ENCODE results near the gene RASEF. TPM values are rescaled to one million over a fixed set of nuclear protein-coding genes. Genes with fewer than 3 reads are reported as not detected.

Gene RASEF
- polyA plus RNA-seq, 3 donors = 0.11 to 11.5 (median 1.3) TPM

GRCh38 chr9:82993856-82994605 lies 68.9 kb downstream of the RASEF start:
- H3K27ac ChIP-seq (ENCODE audit: low read depth, low read length) = no peak overlapping the region
- WGBS, 3 donors = 79 to 89% (median 81%) methylated on average over 8 of the region's 8 CpGs

DNA sequence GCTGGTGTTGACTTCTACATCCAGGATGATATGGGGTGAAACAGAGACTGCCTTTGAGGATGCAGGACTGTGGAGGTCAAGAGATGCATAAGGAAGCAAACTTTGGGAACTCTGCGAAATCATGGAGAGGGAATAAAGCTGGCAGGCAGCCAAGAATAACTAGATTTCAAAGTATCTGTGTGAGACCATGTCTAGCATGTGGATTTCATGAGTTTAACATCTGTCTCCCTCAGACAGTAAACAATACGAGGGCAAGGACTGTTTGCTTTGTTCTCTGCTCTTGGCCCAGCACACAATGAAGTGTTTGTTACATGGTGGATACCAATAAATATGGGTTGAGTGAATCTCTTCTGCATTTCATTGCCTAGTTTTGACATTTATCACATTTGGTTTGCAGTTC lies 71.3 kb downstream of the RASEF start:
- no peak overlapping the region for H3K27ac ChIP-seq (ENCODE audit: low read depth, low read length)
- 50 to 64% (median 57%) methylated on average over 2 of the region's 2 CpGs for WGBS, 3 donors

DNA sequence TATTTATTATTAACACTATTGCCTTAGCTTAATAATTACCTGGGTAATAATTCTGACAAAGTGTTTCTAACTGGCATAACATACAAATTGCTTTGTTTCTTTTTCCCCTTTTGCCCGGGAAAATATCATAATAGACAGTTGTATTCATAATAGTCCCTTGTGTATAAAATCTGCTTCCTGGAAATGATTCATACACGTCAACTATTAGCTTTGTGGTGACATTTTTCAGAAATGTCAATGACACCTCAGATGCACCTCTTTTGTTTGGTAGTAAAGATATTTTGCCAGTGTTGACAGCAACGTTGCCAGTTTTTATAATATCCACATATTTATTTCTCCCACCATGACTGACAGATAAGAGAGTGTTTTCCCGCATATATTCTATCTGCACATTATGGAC lies 73.0 kb downstream of the RASEF start:
- no peak overlapping the region for H3K27ac ChIP-seq (ENCODE audit: low read depth, low read length)
- 54 to 69% (median 60%) methylated on average over 4 of the region's 4 CpGs for WGBS, 3 donors

- H3K27ac ChIP-seq (ENCODE audit: low read depth, low read length) = no peak overlapping the region
- WGBS, 3 donors = 87 to 90% (median 89%) methylated on average over 9 of the region's 9 CpGs
Measured at GRCh38 chr9:82988488-82988887, 74.5 kb downstream of the RASEF start.

- H3K27ac ChIP-seq (ENCODE audit: low read depth, low read length) = no peak overlapping the region
- WGBS, 3 donors = 68 to 74% (median 73%) methylated on average over 5 of the region's 5 CpGs
Measured at GRCh38 chr9:82987370-82988189, 75.4 kb downstream of the RASEF start.

DNA sequence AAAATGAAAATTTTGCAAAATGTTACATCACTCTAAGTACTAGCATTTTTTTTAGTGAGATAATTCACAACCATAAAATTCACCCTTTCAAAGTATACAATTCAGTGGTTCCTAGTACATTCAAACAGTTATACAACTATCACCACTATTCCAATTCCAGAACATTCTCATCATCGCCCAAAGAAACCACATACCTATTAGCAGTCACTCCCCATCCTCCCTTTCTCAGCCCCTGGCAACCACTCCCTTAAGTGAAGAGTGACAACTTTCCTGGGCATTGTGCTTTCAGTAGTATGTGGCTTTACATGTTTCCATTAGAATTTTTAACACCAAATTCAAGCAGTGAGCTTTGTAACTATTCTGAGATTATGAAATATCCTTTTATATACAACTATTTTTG lies 81.4 kb downstream of the RASEF start:
- WGBS, 3 donors = 93 to 100% (median 97%) methylated on average over 1 of the region's 1 CpG

DNA sequence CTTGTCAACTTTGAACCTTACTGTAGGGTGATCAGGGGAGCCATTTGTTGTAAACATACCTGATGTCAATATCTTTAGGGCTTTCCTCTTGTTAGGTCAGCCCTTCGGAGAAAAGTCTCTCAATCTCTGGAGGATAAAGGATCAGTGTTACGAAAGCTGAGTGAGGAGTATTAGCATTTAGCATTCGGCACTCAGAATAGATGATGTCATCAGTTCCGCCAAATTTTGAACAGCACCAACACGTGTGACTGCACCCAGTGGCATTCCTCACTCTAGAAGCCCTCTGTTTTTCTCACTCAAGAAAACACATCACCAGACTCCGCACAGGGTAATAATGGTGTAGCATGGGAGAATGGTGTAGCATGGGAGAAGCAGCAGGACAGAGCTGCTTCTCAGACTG lies 87.8 kb downstream of the RASEF start:
- H3K27ac ChIP-seq (ENCODE audit: low read depth, low read length) = no peak overlapping the region
- 84 to 87% (median 87%) methylated on average over 6 of the region's 6 CpGs for WGBS, 3 donors

More for the DNA sequence above, 81.4 kb downstream of the RASEF start:
- no peak overlapping the region for H3K27ac ChIP-seq (ENCODE audit: low read depth, low read length)

- WGBS, 3 donors = 80 to 88% (median 87%) methylated on average over 3 of the region's 3 CpGs
- H3K27ac ChIP-seq (ENCODE audit: low read depth, low read length) = no peak overlapping the region
Measured at GRCh38 chr9:82972446-82972845, 90.5 kb downstream of the RASEF start.

DNA sequence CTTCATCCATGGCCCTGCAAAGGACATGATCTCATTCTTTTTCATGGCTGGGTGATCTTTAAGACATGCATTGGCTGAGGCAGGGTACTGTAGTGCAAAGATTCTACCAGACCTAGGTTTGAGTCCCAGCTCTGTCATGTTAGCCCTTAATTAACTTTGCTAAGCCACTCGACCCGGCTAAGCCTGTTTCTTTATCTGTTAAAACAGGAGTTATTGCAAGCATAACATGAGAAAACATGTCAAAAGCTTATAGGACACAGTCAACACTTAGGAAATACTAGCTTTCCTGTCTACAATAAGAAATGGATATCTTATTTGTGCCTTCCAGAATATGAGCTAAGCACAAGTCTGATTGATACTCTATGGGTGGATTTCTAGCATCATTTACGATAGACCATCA lies 92.6 kb downstream of the RASEF start:
- no peak overlapping the region for H3K27ac ChIP-seq (ENCODE audit: low read depth, low read length)
- 66 to 93% (median 89%) methylated on average over 3 of the region's 3 CpGs for WGBS, 3 donors

DNA sequence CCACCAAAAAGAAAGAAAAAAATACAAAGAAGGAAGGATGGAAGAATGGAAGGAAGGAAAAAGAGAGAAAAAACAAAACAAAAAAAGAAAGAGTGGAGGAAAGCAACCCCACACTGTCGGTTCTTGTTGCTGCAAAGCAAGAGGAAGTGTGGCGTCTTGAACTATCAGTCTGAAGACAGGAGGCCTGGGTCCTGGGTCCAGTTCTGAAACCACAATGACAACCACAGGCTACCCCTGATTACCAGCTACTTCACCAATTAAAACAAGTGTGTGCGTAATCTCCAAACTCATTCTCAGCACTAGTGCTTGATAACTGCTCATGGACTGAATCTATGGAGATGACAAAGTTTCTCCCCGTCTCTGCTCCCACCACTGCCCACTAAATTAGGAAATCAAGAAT lies 93.7 kb downstream of the RASEF start:
- 68 to 89% (median 75%) methylated on average over 4 of the region's 4 CpGs for WGBS, 3 donors
- H3K27ac ChIP-seq (ENCODE audit: low read depth, low read length) = no peak overlapping the region

DNA sequence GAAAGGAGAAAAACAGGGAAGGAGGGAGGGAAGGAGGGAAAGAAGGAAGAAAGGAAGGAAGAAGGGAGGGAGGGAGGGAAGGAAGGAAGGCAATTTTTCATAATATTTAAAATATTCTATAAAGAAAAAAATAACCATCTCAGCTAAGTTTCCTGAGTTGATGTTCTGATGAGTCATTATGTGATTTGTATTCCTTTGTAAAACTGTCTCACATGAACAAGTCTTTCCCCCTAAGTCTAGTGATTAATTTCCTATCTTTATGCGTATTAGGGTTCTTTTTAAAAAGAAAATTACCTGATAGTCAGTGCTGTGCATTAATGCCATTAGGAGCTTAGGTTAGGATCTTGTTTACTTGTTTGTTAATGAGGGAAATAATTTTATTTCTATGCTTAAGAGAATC lies 94.1 kb downstream of the RASEF start:
- H3K27ac ChIP-seq (ENCODE audit: low read depth, low read length) = no peak overlapping the region

GRCh38 chr9:82968388-82968787 lies 94.6 kb downstream of the RASEF start:
- H3K27ac ChIP-seq (ENCODE audit: low read depth, low read length) = no peak overlapping the region
- 82 to 86% (median 83%) methylated on average over 3 of the region's 3 CpGs for WGBS, 3 donors

More for the DNA sequence above, 94.1 kb downstream of the RASEF start:
- WGBS, 3 donors = 70 to 94% (median 71%) methylated on average over 1 of the region's 1 CpG

- 16 to 28% (median 24%) methylated on average over 7 of the region's 7 CpGs for WGBS, 3 donors
- H3K27ac ChIP-seq (ENCODE audit: low read depth, low read length) = no peak overlapping the region
Measured at GRCh38 chr9:82961504-82962125, 101.3 kb downstream of the RASEF start.

DNA sequence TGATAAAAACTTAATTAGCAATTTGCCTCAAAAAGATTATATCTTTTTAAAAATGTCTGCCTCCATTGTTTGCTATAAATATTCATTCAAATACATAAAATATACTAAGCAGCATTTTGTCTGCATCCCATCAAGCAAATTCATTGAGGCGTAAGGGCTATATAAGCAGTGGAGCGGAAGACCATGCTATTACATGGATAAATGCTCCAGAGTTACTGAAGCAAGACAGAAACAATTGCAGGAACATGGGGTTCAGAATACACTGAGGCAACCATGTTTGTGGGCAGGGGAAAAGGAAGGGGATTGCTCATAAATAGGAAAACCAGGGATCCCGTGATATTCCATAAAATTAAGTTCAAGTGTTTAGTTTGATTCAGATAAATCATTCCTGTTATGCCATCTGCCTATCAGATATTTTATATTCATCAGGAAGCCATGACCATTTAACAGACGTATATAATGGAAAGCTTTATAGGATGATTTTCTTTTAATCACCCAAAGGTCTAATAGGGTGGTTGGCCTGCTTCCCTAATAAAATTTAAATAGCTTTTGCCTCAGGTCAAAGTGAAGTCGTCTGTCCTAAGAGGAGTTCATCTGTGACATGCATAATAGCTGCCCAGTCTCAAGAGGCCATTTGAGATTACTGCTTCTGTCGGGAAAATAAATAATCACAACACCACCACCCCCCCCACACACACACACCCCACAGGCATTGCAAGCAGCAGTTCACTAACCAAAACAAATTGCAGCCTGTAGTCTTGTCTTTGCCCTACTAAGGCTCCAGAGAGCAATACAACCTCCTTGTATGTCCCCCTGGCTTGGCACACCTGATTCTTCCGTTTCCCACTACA lies 105.2 kb downstream of the RASEF start:
- 77 to 83% (median 80%) methylated on average over 7 of the region's 7 CpGs for WGBS, 3 donors
- H3K27ac ChIP-seq (ENCODE audit: low read depth, low read length) = no peak overlapping the region

DNA sequence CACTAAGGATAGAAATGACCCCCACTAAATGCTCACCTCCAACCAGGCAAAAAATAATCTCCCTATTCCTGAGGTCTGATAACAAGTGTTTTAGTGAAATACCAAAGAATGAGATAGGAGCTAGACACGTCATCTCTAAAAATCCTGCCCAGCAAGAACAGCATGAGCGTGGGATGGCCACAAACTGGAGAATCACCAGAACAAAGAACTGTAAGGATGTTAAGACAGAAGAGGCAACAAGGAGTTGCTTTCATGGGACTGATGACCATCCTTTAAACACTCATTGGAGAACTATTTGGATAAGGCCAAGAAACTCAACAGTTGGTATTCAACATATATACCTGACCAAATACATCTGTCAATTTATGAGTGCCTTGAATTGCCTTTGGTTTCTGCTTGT lies 113.7 kb downstream of the RASEF start:
- H3K27ac ChIP-seq (ENCODE audit: low read depth, low read length) = no peak overlapping the region
- WGBS, 3 donors = 92 to 97% (median 93%) methylated on average over 2 of the region's 2 CpGs

DNA sequence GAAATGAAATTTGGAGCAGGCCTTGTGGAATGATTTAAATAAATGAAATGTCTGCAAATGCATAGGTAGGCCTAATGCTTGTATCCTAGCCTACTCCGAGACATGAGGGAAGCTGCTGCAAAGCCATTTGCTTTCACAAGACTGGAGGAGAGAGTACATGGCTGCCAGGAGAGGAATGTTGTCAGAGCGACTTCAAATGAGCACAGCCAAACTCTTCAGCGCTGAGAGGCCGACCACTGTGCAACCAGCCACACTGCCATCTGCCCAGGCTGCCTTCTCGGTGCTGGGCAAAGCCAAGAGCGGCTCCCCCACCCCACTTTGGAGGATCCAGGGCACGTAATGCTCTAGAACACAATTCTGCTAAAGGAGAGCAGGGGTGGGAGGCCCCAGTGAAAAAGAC lies 122.6 kb downstream of the RASEF start:
- WGBS, 3 donors = 92 to 95% (median 94%) methylated on average over 7 of the region's 7 CpGs
- H3K27ac ChIP-seq (ENCODE audit: low read depth, low read length) = no peak overlapping the region

DNA sequence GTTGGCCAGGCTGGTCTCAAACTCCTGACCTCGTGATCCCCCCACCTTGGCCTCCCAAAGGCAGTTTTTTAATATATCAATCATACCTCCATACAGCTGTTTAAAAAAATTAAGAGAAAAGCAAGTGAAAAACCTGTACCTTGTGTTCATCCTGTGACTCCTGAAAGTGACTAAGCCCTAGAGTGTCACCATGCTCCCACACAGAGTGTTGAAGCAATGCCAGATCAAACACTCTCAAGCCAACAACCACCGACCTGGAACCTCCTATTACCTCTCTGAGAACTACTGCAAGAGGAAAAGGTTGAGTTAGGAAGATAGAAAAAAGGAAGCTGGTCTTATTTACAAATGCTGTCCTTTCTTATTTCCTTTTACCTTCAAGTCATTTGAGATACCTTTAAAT lies 123.5 kb downstream of the RASEF start:
- no peak overlapping the region for H3K27ac ChIP-seq (ENCODE audit: low read depth, low read length)
- 50 to 61% (median 54%) methylated on average over 2 of the region's 2 CpGs for WGBS, 3 donors

DNA sequence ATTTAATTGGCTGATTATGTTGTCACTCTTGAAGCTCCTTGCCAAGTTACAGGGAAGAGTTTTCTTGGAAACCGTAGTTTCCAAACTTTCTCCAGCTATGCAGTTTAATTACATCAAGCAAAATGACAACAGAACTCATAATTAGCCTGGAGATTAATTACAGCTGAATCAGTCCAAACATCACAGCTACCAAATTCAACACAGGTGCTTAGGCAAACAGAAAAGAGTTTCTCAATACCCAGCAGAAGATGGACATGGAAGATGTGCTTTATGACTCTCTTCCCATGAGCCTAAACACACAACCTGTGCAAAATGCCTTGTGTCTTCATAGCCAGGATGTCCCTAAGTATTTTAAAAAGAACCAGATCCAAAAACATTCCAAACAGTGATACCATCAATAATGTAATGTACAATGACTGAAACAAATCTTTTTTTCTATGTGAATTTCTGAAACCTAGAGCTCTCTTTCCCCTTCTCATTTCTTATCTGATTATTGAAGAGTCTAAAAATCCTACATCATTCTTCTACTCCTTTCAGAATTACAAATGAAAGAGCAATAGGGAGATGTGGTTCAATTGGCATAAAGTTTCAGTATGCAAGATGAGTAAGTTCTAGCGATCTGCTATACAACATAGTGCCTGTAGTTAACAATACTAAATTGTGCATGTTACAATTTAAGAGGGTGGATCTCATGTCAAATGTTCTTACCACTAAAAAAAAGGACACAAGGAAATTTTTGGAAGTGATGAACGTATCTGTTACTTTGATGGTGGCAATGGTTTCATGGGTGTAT lies 124.3 kb downstream of the RASEF start:
- 70 to 83% (median 75%) methylated on average over 3 of the region's 3 CpGs for WGBS, 3 donors
- H3K27ac ChIP-seq (ENCODE audit: low read depth, low read length) = no peak overlapping the region

Measured in adipose tissue (tissue), 3 donors.